GM12891 (cell line): ENCODE results near the gene MMP20.

ENCODE experiments used
- PAX5 ChIP-seq: IDR thresholded peaks from 2 replicates; pipeline ENCODE4 v1.6.1; 2011; ENCODE audit warnings: low read length, moderate library complexity, mild to moderate bottlenecking; ENCODE audit not compliant: insufficient read depth, severe bottlenecking
- POLR2A ChIP-seq: IDR thresholded peaks from 2 replicates; pipeline ENCODE4 v1.6.1; 2011; ENCODE audit warnings: low read depth, low read length, control low read depth
- POLR2AphosphoS5 ChIP-seq: IDR thresholded peaks from 2 replicates; pipeline ENCODE4 v1.6.1; 2011; ENCODE audit warnings: low read depth, low read length, control low read depth
- POU2F2 ChIP-seq: IDR thresholded peaks from 2 replicates; pipeline ENCODE4 v1.6.1; 2011; ENCODE audit warnings: low read depth, mild to moderate bottlenecking, control low read depth, low read length, moderate library complexity
- SPI1 ChIP-seq: IDR thresholded peaks from 2 replicates; pipeline ENCODE4 v1.6.1; 2011; ENCODE audit warnings: low read depth, low read length, control low read depth
- TAF1 ChIP-seq: IDR thresholded peaks from 2 replicates; pipeline ENCODE4 v1.6.1; 2011; ENCODE audit warnings: low read depth, low read length, control low read depth

DNA sequence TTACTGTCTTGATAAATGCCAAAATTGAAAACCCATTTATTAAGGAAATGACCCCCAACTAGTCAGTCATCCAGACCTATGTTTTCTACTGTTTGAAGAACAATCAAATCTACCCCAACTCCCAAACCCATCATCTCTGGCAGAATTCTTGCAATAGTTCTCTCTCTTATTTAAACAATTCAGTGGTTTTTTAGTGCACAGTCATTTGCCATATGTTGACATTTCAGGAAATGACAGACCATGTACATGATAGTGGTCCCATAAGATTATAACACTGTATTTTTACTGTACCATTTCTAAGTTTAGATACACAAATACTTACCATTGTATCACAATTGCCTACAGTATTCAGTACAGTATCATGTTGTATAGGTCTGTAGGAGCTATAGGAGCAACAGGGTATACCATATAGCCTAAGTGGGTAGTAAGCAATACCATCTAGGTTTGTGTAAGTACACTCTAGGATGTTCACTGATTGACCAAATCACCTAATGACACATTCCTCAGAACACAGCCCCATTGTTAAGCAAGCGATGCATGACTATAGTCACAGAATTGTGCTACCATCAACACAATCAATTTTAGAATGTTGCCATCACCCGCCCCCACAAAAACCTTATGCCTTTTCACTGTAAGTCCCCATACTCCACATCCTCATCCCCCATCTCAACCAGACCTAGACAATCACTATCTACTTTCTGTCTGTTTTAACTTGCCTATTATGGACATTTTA, 41.8 kb downstream of the MMP20 start:
- TF ChIP-seq SPI1 (no peak), TAF1 (no peak), POLR2A (no peak), PAX5 (no peak), POLR2AphosphoS5 (no peak), POU2F2 (no peak)
